ENCODE results near the gene FILIP1. TPM values are rescaled to one million over a fixed set of nuclear protein-coding genes. Genes with fewer than 3 reads are reported as not detected.

FILIP1 gene
- total RNA-seq, 6 donors from 2014 or later, result 16.7 to 31.7 (median 21.7) TPM

DNA sequence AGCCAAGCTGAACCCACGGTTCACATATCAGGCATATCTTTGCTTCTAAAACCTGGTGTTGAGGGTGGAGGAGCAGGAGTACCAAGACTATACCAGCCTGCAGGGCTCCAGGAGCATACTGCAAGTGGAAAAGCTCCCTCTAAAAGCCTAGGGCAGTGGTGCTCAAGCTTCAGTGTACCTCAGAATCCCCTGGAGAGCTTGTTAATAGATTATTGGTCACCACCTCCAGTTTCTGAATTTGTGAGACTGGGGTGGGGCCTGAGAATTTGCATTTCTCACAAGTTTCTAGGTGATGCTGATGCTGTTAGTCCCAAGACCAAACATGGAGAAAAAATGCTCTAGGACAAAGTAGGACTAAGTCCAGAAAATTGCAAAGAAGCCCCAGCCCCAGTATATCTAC is 65.4 kb downstream of the FILIP1 start:
- Histone ChIP-seq H3K27me3 (no peaks in the 10 kb centered on the region), H3K4me1 (peaks cover 0 to 8% (median 6%) of the 10 kb centered on the region in 4 donors), H3K36me3 (no peaks in the 10 kb centered on the region), H3K9me3 (no peaks in the 10 kb centered on the region), H3K27ac (no peak overlapping the region), H3K4me3 (no peak overlapping the region)
- DNase-seq, result no peak
- TF ChIP-seq POLR2AphosphoS5 (IDR thresholded peaks at IDR 0.05), result no peak
- TF ChIP-seq, protein P1, sequence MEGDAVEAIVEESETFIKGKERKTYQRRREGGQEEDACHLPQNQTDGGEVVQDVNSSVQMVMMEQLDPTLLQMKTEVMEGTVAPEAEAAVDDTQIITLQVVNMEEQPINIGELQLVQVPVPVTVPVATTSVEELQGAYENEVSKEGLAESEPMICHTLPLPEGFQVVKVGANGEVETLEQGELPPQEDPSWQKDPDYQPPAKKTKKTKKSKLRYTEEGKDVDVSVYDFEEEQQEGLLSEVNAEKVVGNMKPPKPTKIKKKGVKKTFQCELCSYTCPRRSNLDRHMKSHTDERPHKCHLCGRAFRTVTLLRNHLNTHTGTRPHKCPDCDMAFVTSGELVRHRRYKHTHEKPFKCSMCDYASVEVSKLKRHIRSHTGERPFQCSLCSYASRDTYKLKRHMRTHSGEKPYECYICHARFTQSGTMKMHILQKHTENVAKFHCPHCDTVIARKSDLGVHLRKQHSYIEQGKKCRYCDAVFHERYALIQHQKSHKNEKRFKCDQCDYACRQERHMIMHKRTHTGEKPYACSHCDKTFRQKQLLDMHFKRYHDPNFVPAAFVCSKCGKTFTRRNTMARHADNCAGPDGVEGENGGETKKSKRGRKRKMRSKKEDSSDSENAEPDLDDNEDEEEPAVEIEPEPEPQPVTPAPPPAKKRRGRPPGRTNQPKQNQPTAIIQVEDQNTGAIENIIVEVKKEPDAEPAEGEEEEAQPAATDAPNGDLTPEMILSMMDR (IDR thresholded peaks at IDR 0.05), result no peak
- no peak for TF ChIP-seq EP300 (IDR thresholded peaks at IDR 0.05)
- no peak for TF ChIP-seq POLR2A (IDR thresholded peaks at IDR 0.05)
- ATAC-seq (ENCODE audit: low FRiP score in 2 of 2), result no peak
- WGBS, 2 donors, result 57 to 82% methylated on average over 1 of the region's 1 CpG

DNA sequence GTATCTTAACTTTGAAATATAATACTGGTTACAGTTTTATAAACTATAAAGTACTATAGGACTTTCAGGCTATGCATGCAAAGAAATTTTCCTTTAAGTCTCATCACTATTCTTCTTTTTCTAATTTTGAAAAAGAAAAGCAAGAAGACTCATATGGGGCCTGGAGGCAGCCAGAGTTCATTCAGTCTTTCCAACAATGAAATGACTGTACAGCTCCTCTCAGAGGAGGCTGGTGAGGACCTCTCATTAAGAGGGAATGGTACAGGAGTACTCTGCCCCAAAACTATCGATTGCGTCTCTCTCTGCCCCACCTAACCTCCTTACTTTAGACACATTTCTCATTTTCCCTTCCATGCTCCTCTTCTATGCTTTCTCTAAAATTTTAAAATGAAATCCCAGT is 66.3 kb downstream of the FILIP1 start:
- DNase-seq, result no peak
- Histone ChIP-seq H3K27ac (no peak overlapping the region), H3K4me1 (peaks cover 0 to 8% (median 6%) of the 10 kb centered on the region in 4 donors), H3K27me3 (no peaks in the 10 kb centered on the region), H3K36me3 (no peaks in the 10 kb centered on the region), H3K4me3 (no peak overlapping the region), H3K9me3 (no peaks in the 10 kb centered on the region)
- ATAC-seq (ENCODE audit: low FRiP score in 2 of 2), result no peak
- 96 to 100% methylated on average over 2 of the region's 2 CpGs for WGBS, 2 donors
- TF ChIP-seq POLR2AphosphoS5 (IDR thresholded peaks at IDR 0.05) (no peak), POLR2A (IDR thresholded peaks at IDR 0.05) (no peak), EP300 (IDR thresholded peaks at IDR 0.05) (no peak)
- TF ChIP-seq, protein P1 (IDR thresholded peaks at IDR 0.05), result no peak

DNA sequence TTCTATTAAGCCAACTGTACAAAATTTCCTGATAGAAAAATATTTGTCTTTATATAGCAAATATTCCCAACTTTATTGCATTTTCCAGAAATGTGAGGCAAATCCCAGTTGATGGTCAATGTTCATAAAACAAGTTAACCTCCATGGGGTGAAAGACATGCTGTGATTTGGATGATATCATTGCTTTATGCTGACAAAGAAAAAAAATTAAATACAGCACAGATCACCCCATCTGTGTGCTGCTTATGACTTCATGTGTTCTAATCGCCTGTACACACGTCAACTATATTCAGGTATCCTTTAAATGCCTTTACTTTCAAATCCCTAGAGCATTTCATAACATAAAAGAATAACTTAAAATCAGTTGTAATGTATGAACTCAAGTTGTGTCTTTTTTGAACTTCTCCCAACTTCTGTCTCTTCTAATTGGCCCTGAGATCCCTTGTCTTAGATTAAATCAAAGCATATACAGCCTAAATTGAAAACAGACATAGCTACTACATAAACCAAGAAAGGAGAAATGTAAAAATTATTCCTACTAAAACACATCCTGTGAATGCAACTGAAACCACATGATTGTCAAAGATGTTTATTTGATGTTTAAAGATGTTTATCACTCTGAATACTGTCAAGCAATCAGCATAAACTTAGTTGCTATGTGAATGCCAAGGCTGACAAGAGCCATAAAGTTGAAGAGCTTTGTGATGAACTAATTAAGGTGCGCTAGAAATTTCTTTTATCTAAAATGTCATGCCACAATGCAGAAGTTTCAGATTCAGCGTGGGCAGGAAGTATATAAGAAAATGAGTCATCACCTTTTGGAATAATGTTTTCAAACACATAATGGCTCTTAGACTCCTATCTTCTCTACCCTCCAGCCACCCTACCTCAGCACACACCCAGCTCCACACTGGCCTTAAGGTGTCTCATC is 68.7 kb downstream of the FILIP1 start:
- no peak overlapping the region for H3K27ac ChIP-seq
- WGBS, 2 donors, result 64 to 65% methylated on average over 4 of the region's 4 CpGs
- H3K36me3 ChIP-seq, result no peaks in the 10 kb centered on the region
- H3K4me3 ChIP-seq, result no peak overlapping the region
- H3K4me1 ChIP-seq, result peaks cover 0 to 8% (median 0%) of the 10 kb centered on the region in 4 donors
- no peaks in the 10 kb centered on the region for H3K27me3 ChIP-seq
- H3K9me3 ChIP-seq, result no peaks in the 10 kb centered on the region
- ATAC-seq (ENCODE audit: low FRiP score in 2 of 2) (no peak), DNase-seq (no peak)
- TF ChIP-seq POLR2A (IDR thresholded peaks at IDR 0.05), result no peak
- no peak for TF ChIP-seq EP300 (IDR thresholded peaks at IDR 0.05)

DNA sequence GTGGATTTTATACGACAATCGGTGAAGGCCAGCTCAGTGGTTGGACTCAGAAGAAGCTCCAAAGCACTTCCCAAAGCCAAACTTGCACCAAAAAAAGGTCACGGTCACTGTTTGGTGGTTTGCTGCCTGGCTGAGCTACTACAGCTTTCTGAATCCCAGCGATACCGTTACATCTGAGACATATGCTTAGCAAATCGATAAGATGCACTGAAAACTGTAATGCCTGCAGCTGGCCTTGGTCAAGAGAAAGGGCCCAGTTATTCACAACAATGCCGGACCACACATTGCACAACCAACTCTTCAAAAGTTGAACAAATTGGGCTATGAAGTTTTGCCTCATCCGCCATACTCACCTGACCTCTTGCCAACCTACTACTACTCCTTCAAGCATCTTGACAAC is 70.2 kb downstream of the FILIP1 start:
- ATAC-seq (ENCODE audit: low FRiP score in 2 of 2) (no peak), DNase-seq (no peak)
- H3K36me3 ChIP-seq, result no peaks in the 10 kb centered on the region
- no peak overlapping the region for H3K27ac ChIP-seq
- H3K9me3 ChIP-seq, result no peaks in the 10 kb centered on the region
- peaks cover 3 to 11% (median 5%) of the 10 kb centered on the region in 4 donors for H3K4me1 ChIP-seq
- TF ChIP-seq POLR2AphosphoS5 (IDR thresholded peaks at IDR 0.05) (no peak), POLR2A (IDR thresholded peaks at IDR 0.05) (no peak), EP300 (IDR thresholded peaks at IDR 0.05) (no peak)
- TF ChIP-seq, protein P1 (IDR thresholded peaks at IDR 0.05), result no peak
- WGBS, 2 donors, result 87 to 89% methylated on average over 8 of the region's 8 CpGs
- H3K27me3 ChIP-seq, result no peaks in the 10 kb centered on the region
- H3K4me3 ChIP-seq, result no peak overlapping the region

DNA sequence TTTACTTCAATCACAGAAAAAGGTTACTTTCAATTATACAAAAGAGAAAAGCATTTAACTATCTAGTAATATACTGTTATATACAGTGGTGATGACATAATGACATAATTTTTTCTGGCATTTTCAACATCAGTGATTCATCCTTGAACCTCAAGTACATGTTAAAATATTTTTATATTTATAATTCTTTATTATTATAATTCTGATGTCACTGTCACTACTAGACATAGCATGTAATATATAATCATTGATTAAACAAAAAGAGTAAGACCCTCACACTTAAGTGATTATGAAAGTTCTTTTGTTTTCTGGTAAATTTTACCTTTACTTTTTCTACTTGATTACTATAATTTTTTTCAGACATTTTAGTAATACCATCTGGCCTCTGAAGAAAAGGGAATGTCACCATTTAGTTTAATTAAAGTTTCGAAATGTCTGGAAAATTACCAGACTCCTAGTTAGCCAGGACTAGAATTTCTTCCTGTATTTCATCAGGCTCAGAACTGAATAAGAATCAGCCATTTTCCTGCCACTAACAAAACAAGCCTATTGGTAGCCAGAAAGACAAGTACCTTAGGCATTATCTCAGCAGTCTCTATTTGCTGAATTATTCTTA is 71.5 kb downstream of the FILIP1 start:
- no peaks in the 10 kb centered on the region for H3K36me3 ChIP-seq
- no peak overlapping the region for H3K4me3 ChIP-seq
- peak in 1 of 2 donors; percentile 24 for ATAC-seq (ENCODE audit: low FRiP score in 2 of 2)
- no peak for DNase-seq
- H3K27me3 ChIP-seq, result no peaks in the 10 kb centered on the region
- 45 to 48% methylated on average over 1 of the region's 1 CpG for WGBS, 2 donors
- H3K9me3 ChIP-seq, result no peaks in the 10 kb centered on the region
- no peak overlapping the region for H3K27ac ChIP-seq
- TF ChIP-seq POLR2A (IDR thresholded peaks at IDR 0.05), result no peak
- TF ChIP-seq, protein P1 (IDR thresholded peaks at IDR 0.05), result no peak
- no peak for TF ChIP-seq EP300 (IDR thresholded peaks at IDR 0.05)
- TF ChIP-seq POLR2AphosphoS5 (IDR thresholded peaks at IDR 0.05), result no peak
- H3K4me1 ChIP-seq, result peaks cover 5 to 18% (median 9%) of the 10 kb centered on the region in 4 donors

Data from upper lobe of left lung (tissue), 6 donors.